GM10266 (cell line): ENCODE data around the gene PID1.

ENCODE experiments used
- DNase-seq: peaks from one replicate; pipeline ENCODE4 v3.0.0; 2012; ENCODE audit errors: extremely low spot score
- TF ChIP-seq, protein P1 (sequence below): IDR thresholded peaks from 2 replicates; pipeline ENCODE4 v1.5.1; 2012; ENCODE audit warnings: mild to moderate bottlenecking, low read depth; ENCODE audit not compliant: control insufficient read depth, insufficient read depth; ENCODE audit errors: missing control alignments

Gene PID1

DNA sequence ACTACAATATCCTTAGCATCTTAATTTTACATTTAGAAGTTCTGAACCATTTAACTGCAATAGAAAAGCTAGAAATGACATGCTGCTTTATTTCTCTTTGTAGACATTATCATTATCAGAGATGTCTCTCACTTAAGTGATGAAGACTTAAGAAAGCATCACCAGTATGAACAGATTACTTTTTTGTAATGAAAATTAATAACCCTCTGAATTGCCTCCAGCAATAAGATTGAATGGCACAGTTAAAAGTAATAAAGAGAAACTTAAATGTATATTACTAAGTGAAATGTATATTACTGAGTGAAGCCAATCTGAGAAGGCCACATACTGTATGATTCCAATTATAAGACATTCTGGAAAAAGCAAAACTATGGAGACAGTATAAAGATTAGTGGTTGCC lies 89.4 kb downstream of the PID1 start:
- TF ChIP-seq, protein P1, sequence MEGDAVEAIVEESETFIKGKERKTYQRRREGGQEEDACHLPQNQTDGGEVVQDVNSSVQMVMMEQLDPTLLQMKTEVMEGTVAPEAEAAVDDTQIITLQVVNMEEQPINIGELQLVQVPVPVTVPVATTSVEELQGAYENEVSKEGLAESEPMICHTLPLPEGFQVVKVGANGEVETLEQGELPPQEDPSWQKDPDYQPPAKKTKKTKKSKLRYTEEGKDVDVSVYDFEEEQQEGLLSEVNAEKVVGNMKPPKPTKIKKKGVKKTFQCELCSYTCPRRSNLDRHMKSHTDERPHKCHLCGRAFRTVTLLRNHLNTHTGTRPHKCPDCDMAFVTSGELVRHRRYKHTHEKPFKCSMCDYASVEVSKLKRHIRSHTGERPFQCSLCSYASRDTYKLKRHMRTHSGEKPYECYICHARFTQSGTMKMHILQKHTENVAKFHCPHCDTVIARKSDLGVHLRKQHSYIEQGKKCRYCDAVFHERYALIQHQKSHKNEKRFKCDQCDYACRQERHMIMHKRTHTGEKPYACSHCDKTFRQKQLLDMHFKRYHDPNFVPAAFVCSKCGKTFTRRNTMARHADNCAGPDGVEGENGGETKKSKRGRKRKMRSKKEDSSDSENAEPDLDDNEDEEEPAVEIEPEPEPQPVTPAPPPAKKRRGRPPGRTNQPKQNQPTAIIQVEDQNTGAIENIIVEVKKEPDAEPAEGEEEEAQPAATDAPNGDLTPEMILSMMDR = no peak
- no peak for DNase-seq

DNA sequence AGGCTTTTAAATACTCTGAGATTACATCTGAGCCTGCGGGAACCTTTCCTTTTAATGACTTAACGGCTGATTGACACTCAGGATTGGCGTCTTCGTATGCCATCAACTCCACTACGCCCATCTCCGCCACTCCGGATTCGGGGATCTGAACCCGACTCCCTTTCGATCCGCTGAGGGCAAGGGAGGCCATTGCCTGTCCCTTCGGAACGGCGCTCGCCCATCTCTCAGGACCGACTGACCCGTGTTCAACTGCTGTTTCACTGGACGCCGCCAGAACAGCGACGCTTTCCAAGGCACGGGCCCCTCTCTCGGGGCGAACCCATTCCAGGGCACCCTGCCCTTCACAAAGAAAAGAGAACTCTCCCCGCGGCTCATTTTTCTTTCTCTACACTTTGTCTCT lies 90.4 kb downstream of the PID1 start:
- TF ChIP-seq, protein P1 = no peak

DNA sequence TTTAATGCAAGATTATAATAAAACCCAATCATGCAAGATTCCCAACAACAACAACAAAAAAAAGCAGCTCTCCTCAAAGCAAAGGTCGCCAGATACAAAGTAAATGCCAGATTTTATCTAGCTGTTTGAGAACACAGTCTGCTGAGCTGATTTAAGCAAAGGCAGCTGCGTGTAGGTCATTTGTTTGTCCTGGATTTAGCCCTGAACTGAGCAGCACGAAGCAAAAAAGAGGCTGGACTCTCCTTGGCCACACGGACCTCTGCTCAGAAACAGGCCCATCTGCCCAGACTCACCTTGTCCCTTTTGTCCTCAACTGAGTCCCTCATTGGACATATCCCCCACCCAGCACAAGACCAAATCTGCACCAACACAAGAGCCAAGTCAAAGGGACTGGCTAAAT lies 91.5 kb downstream of the PID1 start:
- TF ChIP-seq, protein P1 = no peak
- DNase-seq = no peak

More for the DNA sequence above, 90.4 kb downstream of the PID1 start:
- DNase-seq = no peak

DNA sequence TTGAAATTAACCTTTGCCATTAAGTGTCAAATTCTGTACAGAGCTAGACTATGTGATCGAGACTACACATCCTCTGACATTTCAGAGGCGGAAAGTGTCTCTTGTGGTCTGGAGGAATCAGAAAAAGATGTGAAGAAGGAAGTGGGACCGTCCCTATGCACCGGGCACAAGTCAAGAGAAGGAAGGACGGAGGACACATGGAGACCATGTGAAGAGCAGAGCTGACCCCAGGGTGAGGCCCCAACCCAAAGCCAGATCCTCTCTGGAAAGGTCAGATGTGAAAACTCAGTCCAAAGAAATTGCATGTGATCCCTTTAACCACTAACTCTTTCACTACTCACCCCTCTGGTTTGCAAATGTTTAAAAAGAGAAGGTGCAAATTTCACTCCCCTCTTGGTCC lies 92.4 kb downstream of the PID1 start:
- no peak for DNase-seq

DNA sequence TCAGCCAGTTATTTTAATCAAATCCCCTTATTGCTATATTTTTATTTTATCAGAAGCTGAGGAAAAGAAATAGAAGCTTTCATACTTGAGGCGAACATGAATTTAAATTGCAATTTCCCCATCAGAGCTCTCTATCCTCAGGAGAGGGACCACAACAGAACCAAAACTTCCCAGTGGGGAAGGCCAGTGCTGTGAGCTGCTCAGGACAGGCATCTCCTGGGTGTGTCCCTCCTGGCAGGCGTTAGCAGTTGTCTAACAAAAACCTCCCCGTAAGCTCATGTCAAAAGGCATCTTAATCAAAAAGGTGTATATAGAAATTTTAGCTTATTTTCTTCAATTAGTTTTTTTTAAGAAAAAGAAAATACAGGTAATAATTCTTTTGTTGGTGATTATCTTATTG lies 93.0 kb downstream of the PID1 start:
- no peak for DNase-seq
- TF ChIP-seq, protein P1 = no peak

More for the DNA sequence above, 92.4 kb downstream of the PID1 start:
- TF ChIP-seq, protein P1 = no peak

DNA sequence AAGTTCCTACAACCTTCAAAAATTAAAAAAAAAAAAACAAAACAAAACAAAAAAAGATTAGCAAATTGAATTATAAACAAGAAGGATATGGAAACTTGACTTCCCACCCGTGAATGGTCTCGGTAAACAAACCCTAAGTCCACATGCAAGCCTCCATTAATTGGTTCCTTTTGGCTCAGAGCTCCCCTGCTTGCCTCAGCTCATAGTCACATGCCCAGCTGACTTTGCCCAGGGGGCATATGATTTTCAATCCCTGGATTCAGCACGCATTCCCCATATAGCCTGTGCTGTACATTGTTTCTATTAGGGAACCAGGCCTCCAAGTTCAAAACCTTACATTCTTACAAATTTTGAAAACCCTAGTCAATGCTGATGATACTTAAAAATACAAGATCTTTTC lies 95.0 kb downstream of the PID1 start:
- no peak for DNase-seq
- TF ChIP-seq, protein P1 = no peak

DNA sequence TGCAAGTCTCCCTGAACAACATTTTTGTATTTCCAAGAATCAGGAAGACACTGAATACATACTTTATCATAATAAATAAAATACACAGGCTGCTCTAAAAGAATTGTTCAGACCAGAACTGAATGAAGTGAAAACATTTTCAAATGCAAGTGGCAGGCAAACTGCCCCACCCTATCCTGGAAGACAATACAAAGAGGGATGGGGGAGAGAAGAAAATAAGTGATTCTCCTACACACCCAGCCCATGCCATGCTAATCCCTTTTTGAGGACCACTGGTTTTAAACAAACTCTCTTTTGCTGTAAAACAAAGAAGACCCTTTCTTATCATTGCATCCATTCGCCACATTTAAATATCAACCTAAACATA lies 95.6 kb downstream of the PID1 start:
- TF ChIP-seq, protein P1 = no peak
- DNase-seq = no peak
